Activated naive CD4-positive, alpha-beta T cell (primary cell): ENCODE measurements around the gene GGCT.
"Not testable (repeated sequence)": the region's sequence is repeated elsewhere in the genome, so short reads cannot be mapped to it uniquely, and the experiment has no call there.

Source experiments
- DNase-seq, 4 experiments: peaks; one replicate each; lab custom pipeline; 2025; lab: John Stamatoyannopoulos, UW

GGCT gene

GRCh38 chr7:30515761-30516160 is 11.1 kb upstream of the GGCT start:
- DNase-seq: no peak

GRCh38 chr7:30514776-30515175 is 10.1 kb upstream of the GGCT start:
- no peak for DNase-seq

GRCh38 chr7:30514177-30514576 is 9.5 kb upstream of the GGCT start:
- no peak for DNase-seq

- DNase-seq: no peak
Observed at GRCh38 chr7:30513762-30514161, 9.1 kb upstream of the GGCT start.

- no peak for DNase-seq
Observed at GRCh38 chr7:30511973-30512662, 7.5 kb upstream of the GGCT start.

GRCh38 chr7:30511494-30511893 is 6.9 kb upstream of the GGCT start:
- no peak for DNase-seq

GRCh38 chr7:30510124-30511075 is 5.8 kb upstream of the GGCT start:
- no peak for DNase-seq

GRCh38 chr7:30509171-30509857 is 4.7 kb upstream of the GGCT start:
- DNase-seq: not testable (repeated sequence)

- DNase-seq: not testable (repeated sequence)
Observed at GRCh38 chr7:30507346-30507900, 2.8 kb upstream of the GGCT start.

GRCh38 chr7:30505174-30505697 is 607 bp upstream of the GGCT start:
- DNase-seq: no peak

- DNase-seq: no peak
Observed at GRCh38 chr7:30503274-30504212, 1.1 kb downstream of the GGCT start.

- DNase-seq: no peak
Observed at GRCh38 chr7:30502470-30503251, 2.0 kb downstream of the GGCT start.

GRCh38 chr7:30501264-30501663 is 3.4 kb downstream of the GGCT start:
- no peak for DNase-seq

- no peak for DNase-seq
Observed at GRCh38 chr7:30493228-30493627, 11.4 kb downstream of the GGCT start.

GRCh38 chr7:30491417-30491816 is 13.2 kb downstream of the GGCT start:
- no peak for DNase-seq

- no peak for DNase-seq
Observed at GRCh38 chr7:30487371-30487770, 17.3 kb downstream of the GGCT start.

- DNase-seq: no peak
Observed at GRCh38 chr7:30485667-30486066, 19.0 kb downstream of the GGCT start.

- DNase-seq: not testable (repeated sequence)
Observed at GRCh38 chr7:30481416-30481815, 23.2 kb downstream of the GGCT start.

- DNase-seq: no peak
Observed at GRCh38 chr7:30479202-30480120, 25.2 kb downstream of the GGCT start.
